NCI-H1436 treated with DMSO at 0.1 percent for 48 hours (cell line): ENCODE measurements around the gene SH3BP2.

ENCODE experiments used
- DNase-seq: peaks from one replicate; lab custom pipeline; 2025; lab: John Stamatoyannopoulos, UW

The SH3BP2 gene

DNA sequence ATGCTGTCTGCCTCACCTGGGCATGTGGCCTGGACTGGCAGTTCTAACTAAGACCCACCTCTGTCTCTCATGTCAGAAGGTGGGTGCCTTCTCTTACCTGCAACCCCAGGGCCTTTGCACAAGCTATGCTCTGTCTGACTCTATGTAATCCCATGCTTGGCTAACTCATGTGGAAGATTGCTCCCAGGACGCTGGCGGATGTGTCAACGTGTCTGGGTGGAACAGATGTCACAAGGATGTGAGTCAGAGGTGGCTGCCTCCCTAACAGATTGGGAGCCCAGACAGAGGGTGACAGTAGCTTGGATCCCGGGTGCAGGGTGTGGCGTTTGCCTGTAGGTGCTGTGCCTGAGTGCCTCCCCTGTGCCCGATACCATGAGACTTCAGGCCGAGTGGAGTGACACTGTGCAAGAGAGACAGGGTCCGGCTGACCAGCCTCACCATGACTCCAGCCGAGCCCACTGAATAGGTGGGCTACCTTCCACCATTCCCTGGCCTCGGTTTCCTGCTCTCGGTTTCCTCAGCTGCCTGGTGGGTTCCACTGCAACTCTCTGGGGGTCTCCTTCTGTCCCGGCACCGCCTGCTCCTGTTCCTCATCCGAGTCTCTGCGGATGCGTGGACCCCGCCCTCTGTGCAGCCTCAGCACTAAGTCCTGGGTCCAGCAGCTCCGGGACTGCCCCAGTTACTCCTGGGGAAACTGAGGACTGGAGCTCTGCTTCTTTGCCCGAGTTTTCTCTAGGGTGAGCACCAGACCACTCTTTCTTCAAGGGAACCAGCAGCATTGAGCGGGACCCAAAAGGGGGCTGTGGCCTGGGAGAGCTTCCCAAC lies 11.0 kb downstream of the SH3BP2 start:
- no peak for DNase-seq

DNA sequence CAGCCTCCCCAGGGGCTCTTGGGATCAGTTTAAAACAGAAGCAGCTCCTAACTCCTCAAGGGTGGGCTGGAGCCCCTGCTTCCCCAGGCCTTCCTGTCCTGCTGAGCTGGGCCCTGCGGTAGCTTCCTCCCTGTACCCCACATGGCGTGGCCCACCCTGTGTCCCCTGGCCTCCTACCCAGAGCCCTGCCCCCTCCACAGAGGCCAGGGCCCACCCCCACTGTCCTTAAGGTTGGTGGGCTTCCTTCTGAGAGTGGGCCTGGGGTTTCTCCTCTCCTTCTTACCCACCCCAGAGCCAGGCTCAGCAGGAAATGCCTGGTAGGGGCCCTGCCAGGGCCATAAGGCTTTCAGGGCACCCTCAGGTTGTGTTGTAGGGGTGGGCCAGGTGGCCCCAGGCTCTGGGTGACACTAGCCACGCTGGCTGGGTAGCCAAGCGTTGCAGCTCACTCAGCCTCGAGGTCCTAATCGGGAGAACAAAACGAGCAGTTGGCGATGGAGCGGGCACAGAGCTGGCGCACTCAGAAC lies 11.6 kb downstream of the SH3BP2 start:
- no peak for DNase-seq

DNA sequence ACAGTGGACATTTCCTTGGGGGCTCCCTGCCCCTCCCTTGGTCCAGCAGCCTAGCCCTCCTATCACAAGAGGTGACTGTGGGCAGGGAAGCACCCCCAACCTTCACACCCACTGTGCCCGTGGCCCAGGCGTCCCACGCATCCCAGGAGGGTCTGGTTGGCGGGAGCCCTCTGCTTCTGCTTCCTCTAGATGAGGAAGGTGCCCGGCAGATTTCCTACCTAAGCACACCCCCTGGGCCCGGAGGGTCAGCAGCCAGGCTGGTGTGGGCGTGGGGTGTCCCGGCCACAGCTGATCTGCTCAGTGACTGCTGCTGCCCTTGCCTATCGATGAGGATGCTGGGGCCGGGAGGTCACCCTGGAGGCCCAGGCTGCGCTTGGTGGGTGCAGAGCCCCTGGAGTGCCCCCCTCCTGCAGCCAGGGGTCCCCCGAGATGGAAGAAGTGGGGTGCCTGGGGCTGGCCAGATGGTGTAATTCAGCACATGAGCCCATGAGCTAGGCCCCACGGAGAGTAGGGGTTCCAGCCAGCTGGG lies 12.2 kb downstream of the SH3BP2 start:
- DNase-seq: no peak

DNA sequence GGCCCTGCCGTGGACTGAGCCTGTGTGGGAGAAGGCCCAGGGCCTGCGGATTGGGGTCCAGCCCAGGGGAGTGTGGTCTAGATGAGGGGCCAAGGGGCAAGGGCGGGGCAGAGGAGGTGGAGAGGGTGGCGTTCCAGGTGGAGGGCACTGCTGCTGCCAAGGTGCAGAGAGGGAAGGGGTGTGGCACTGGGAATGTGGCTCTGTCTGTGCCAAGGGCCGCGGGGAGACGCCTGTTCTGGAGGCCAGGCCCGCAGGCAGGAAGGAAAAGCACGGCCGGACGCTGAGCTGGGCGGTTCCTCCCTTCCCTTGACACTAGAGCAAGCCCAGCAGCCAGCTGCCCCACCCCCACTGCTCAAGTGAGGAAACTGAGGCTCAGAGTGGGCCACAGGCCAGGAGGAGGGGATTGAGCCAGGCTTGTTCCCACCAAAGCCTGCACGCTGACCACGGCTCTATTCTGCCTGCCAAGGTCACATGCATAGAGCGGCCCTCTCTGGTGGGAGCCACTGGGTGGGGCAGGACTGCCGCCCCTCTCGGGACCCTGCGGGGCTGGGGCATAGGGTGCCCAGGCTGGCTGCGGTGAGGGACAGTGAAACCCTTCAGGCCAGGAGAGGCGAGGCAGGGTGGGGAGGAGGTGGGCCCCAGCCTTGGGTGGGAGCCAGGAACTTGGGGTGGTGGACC lies 13.0 kb downstream of the SH3BP2 start:
- DNase-seq: no peak

DNA sequence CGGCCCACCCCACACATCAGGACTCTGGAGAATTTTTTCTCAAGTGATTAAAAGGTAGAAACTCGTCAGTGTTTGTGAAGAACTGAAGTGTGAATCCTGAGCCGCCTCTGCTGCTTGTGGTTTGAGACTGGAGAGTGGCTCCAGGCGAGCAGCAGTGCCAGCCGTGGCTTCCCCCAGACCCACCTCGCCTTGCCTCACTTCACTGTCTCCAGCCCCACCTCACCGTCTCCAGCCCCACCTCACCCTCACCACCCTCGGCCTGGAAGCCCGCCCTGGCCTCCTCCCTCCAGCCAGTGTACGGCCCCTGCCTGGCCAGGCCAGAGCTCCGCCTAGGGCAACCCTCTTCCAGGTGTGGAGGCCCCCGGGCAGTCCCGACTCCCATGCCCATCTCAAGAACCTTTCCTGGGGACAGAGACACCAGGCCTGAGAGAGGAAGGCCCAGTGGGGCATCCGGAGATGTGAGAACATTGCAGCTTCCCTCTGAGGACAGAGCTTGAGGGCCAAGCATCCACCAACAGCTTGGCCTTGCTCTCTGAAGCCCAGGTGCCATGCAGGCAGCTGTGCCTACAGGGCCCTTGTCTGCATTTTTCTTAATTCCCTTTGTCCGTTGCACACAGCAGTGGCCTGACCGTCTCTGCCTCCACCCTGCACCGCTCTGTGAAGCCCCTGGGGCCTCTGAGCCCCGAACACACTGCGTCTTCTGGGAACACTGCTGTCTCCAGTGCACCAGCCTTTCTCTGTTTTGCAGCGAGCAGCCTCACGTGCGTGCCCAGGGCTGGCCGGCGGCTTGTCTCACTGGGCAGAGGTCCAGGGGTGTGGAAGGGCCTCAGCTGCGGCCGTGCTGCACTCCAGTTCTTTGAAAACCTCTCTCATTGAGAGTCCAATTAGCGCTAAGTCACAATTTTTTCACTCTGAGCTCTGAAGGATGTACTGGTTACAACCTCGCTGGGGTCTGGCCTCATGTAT lies 13.8 kb downstream of the SH3BP2 start:
- DNase-seq: no peak

DNA sequence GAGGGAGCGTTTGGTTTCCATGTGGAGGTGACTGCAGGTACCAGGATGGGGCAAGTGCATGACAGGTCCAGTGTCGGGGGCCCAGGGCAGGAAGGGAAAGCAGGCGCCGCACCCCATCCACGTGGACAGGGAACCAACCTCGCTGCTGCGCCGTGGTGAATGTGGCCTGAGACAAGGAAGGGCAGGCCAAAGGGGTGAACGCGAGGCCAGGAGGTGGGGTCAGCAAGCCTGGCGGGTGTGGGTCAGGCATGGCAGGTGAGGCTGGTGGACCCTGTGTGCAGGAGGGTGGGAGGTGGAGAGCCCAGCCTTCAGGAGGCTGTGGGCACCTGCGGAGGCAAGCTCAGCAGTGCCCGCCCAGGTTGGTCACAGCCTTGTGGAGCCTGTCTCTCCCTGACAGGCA lies 14.7 kb downstream of the SH3BP2 start:
- DNase-seq: no peak

DNA sequence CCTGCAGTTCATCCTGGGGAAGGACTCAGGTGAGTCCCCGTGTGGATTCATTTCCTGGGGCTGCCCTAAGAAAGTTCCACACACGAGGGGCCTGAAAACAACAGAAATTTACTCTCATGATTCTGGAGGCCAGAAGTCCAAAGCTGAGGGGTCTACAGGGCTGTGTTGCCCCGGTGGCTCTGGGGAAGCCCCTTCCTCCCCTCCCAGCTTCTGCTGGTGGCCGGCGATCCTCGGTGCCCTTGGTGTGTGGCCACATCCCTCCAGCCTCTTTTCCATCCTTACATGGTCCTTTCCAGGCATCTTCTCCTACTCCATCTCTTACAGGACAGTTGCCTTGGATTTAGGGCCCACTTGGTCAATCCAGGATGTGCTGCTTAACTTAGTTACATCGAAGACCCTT lies 15.1 kb downstream of the SH3BP2 start:
- DNase-seq: no peak

DNA sequence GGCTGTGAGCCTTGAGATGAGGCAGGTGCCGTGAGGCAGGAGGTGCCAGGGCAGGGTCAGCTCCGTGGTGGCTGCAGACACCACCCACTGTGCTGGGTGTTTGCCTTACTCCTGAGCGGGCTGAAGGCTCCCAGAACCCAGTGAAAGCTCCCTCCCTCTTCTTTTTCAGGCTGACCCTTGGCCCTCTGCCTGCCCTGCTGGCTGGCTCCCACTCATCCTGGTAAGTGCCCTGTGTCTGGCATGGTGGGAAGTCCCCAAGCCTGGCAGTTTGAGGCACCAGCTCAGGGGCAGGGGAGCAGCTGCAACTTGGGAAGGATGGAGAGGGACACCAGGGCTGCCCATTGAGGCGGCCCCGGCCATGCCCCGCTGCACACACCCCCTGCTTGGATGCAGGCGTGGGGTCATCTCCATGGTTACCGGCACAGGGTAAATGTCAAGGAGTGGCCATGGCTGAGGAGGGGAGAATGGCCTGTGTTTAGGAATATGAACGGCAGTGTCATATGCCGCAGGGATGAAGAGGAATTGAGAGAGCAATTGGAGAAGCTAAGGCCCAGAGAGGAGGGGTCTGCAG lies 16.8 kb downstream of the SH3BP2 start:
- no peak for DNase-seq

DNA sequence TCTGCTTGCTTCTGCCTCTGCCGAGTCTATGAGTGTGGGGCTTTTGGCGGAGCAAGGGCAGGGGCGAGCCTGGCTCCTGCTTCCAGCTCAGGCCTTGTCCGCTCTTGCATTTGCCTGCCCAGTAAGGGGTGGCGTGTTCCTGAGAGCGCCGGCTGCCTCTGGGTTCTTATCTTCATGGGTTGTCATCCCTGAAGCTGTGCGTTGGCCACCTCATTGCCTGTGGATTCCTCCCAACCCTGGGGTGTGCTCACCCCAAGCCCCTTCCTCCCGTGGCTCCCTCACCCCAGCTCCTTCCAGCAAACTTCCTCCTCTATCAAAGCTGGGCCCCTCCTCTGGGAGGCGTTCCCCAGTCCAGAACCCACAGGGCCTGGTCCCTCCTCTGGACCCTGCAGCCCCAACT lies 17.5 kb downstream of the SH3BP2 start:
- no peak for DNase-seq

DNA sequence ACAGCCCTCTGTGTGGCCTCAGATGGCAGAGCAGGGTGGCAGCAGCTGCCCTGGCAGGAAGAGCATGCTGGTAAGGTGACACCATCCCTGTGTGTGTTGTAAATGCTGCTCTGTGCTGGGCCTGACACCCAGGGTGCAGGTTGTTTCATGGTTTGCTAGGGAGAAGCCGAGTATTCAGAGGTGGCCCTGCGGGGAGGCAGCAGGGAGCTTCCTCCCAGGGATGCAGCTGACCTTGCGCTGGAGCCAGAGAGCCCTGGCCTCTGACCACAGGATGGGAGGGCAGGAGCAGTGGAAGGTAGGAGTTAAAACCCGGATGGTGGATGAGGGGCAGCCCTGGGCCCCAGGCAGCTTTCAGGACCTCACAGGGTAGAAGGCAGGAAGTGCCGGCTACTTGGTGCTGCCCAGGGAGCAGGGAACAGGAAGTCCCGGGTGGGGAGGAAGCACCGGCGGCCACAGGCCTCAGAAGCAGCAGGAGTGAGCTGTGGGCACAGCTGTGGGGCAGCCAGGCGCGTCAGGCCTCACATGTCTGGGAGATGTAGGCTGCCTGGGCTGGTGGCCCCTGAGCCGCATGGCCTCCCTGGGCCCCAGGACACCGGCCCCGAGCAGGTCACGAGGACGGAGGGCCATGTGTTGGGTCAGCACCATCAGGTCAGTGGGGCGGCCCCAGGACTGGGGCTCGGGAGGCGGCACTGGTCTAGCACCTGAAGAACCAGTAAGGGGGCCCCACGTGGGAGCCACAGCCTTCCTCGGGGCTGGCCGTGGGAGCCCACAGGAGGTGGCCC lies 19.1 kb downstream of the SH3BP2 start:
- DNase-seq: no peak

DNA sequence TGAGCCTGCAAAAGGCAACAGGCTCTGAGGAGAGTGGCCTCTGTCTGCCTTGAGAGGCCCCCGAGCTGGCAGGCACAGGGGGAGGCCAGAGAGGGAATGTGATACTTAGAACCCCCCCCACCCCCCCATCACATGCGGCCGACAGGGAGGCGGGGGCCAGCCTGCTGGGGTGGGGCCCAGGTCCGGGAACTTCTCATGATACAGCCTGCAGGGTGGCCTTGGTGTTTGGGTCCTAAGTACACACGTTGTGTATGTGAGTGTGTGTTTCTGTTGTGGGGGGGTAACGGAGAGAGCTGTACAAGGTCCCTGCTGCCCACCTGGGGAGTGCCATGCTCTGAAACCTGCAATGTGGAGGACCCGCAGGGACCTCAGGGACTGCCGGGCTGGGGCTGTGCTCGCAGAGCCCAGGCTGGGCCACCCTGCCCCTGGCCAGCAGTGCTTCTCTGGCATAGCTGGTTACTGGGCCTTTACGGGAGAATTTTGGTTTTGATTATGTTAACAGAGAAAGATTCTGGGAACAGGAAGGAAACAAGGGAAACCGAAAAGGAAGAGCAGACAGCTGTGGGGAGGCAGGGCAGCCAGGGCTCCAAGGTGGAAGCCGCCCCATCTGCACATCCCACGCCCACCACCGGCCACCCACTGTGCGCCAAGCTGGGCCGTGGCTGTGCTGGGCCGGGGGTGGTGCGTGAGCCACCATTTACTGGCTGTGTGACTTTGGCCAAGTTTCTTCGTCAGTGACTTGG lies 19.9 kb downstream of the SH3BP2 start:
- DNase-seq: no peak

DNA sequence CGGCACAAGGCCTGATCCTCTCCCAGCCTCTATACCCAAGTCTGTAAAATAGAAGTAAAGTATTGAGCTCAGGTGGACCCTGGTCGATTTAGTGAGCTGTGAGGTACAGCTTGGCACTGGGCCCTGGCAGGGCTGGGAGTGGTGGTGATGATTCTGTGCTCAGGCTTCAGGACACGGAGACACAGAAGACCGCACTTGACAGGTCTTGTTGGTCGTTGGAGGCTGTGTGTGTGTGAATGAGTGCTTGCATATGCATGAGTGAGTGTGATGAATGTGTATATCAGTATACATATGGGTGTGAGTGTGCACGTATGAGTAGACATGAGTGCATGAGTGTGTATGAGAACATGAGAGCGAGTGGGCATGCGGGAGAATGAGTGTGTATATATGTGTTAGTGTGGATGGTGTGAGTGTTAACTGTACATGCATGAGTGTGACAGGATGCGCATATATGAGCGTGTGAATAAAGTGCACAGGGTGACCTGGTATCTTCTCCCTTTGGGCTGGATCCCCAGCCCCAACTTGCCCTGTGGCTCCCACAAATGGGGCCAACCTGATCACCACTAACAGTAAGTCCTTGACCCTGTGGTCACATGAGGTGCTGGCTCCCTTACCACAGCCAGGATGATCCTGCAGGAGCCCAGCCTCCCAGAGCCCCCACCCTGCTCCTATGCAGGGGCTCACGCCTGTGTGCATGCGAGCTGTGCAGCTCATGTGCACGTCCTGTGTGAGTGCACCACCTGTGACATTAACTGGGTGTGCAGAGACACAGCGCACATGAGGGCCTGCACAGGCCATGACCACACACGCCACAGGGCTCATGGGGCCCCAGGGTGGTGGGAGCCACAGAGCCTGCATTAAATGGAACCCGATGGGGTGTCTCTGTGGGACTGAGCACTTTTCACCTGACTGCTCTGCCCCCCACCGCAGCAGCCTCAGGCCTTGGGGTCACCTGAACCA lies 20.8 kb downstream of the SH3BP2 start:
- no peak for DNase-seq

DNA sequence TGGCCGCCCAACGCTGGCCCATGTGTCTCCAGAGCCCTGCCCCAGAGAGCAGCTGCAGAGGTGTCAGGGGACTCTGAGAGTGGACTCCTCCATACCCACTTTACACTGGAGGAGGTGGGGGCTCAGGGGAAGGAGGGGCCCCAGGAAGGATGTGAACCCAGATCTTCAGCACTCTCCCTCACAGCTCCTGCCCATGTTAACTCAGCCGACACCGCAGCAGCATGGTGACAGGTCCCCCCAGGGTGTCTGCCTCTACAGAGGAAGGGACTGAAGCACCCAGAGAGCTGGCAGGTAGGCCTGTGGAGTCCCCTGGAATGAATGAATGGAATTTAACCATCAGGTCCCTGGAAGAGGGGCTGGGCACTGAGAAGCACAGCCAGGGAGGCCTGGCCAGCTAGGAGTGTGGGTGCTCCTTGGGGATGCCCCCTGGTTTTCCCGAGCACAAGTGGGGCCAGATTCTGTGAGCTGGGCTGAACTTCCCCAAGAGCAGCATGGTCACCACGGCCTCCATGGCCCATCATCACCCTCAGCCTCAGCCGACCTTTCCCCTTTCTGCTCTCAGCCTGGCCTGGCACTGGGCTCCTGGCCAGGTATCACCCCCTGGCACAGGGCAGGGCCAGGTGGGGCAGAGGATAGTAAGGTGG lies 21.9 kb downstream of the SH3BP2 start:
- DNase-seq: no peak

DNA sequence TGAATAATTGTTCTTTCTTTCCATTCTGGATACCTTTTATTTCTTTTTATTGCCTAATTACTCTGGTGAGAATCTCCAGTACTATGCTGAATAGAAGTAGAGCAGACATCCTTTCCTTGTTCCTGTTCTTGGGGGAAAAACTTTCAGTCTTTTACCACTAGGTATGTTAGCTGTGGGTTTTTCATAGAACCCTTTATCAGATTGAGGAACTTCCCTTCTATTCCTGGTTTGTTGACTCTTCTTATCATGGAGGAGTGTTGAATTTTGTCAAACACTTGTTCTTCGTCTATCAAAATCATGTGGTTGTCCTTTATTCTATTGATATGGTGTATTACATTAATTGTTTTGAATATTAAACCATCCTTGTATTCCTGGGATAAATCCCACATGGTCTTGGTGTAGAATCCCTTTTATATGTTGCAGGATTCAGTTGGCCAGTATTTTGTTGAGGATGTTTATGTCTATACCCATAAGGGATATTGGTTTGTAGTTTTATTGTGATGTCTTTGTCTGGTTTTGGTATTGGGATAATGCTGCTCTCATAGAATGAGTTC lies 23.6 kb downstream of the SH3BP2 start:
- DNase-seq: no peak

DNA sequence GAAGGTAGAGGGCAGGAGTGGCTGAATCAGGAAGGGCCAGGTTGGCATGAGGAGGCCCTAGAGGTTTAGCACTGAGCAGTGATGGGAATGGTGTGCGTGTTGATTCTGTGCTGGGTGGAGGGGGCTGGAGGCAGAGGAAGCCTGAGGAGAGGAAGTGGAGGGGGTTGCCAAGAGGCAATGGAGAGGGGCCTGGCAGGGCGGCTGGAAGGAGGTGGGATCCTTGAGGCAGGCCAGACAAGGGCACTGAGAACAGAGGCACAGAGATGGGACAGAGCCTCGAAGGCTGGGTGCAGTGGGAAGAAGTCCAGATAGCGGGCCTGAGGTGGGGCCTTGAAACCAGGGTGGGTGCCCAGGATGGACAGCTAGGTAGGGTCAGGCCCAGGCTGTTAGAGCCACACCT lies 24.3 kb downstream of the SH3BP2 start:
- no peak for DNase-seq

DNA sequence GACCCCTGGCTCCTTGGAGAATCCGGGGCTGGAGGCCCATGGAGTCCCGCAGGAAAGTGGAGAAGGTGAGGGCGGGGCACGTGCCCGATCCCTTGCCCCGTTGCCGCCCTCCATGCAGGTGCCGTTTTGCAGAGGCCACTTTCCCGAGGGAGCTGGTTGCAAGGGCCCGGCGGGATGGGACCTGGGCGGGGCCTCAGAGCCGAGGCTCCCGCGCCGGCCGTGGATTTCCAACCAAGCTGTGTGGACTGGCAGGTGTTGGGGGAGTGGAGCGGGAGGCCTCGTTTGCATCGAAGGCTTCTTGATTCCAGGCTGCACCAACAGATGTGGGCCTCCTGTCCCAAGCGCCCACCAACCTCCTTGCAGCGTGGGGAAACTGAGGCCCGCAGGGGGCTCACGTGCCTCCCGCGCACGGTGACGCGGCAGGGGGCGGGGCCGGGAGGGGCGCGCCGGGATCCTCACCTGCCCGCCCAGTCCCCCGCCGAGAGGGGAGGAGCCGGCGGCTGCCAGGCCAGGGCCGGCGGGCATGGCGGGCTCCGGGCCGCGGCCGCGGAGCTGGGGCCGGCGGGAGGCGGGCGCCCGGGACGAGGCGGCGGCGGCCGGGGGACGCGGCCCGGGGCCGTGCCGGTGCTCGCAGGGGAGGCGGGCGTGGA lies 24.9 kb downstream of the SH3BP2 start:
- no peak for DNase-seq

DNA sequence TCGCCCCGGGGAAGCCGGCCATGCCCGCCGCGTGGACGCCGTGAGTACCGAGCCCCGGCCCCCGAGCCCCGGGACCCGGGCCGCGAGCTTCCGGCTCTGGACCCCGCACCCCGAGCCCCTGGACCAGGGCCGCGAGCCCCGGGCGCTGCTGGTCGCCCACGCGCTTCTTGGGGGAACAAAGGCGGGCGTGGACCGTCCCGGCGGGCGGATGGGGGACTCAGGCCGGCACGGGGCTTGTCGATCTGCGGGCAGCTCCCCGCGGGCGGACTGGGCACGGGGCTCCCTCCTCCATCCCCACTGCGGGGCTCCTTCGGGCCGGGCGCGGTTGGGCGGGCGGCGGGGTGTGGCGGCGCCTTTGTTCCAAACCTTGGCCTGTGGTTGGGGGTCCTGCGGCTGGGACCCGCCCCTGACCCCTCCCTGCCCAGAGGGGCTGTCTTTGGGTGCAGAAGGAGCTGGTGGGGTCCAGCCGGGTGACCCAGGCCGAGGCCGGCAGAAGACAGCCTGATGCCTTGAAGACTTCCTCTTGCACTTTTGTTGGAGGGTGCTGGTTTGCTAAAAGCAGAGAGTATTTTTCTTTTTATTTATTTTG lies 25.6 kb downstream of the SH3BP2 start:
- no peak for DNase-seq
